Neutrophil (primary cell): Measurements from ENCODE around the gene SHE.
A peak's percentile ranks its signal among the peaks of the same experiment; 100 is the strongest.

ENCODE experiments used
- H3K27ac ChIP-seq: fragments of 200-600 bp; sonication (generic); 2 replicates; pipeline ENCODE4 v1.5.1; 2016; ENCODE audit warnings: mild to moderate bottlenecking, moderate library complexity
- H3K27me3 ChIP-seq: fragments of 200-600 bp; sonication (generic); 2 replicates; pipeline ENCODE4 v1.6.0; 2016; ENCODE audit warnings: mild to moderate bottlenecking
- H3K36me3 ChIP-seq: fragments of 200-600 bp; sonication (generic); 2 replicates; pipeline ENCODE4 v1.5.1; 2017
- H3K4me1 ChIP-seq, 2 experiments: fragments of 200-600 bp in 1 of 2; sonication (generic) in 1 of 2; 1 replicate in 1 of 2; 2 replicates in 1 of 2; pipeline versions ENCODE4 v1.5.1 to v1.6.1; 2013 to 2016; ENCODE audit warnings: low read depth in 1 of 2, low read length in 1 of 2, mild to moderate bottlenecking in 1 of 2, moderate library complexity in 1 of 2; ENCODE audit not compliant: control insufficient read depth in 1 of 2, insufficient read depth in 1 of 2
- H3K4me3 ChIP-seq, 2 experiments: fragments of 200-600 bp in 1 of 2; sonication (generic) in 1 of 2; 1 replicate in 1 of 2; 2 replicates in 1 of 2; pipeline ENCODE4 v1.5.1; 2013 to 2016; ENCODE audit warnings: low read depth in 1 of 2, low read length in 1 of 2, mild to moderate bottlenecking in 1 of 2, moderate library complexity in 1 of 2
- H3K9me3 ChIP-seq: fragments of 200-600 bp; sonication (generic); 2 replicates; pipeline ENCODE4 v1.5.1; 2016
- TF ChIP-seq, protein P1 (sequence below): fragments of 200-600 bp; sonication (generic); IDR thresholded peaks from 2 replicates; pipeline ENCODE4 v1.5.1; 2016; ENCODE audit warnings: antibody characterized with exemption

SHE gene

DNA sequence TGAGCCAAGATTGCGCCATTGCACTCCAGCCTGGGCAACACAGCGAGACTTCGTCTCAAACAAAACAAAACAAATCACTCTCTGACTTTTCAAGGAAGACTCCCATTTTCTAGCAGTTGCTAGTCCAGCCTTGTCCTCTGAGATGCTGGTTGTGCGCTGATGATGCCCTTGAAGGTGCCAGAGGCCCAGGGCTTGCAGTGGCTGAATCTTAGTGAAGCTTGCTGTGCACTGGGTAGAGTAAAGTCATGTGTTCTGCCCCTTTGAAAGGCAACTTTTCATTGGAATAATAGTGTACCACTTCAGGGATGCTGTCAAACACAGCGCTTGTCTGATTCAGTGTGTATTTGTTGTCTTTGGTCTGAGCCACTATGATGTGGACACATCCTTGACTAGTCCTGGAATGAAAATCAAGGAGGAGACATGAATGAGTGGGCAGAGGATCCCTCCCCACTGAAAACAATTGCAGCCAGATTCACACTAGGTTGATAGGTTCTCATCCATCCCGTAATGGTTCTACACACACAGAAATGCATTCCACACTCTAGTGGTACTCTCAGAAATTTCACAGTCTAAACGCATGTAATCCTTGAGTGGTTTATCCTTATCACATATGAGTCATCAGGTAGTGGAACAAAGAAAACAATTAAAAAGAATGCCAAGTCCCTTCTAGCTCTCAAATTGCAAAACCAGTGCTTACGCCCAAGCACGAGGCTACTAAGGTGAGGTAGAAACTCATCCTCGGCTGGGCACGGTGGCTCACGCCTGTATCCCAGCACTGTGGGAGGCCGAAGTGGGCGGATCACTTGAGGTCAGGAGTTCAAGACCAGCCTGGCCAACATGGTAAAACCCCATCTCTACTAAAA lies 18.0 kb downstream of the SHE start:
- H3K27ac ChIP-seq, result no peak overlapping the region
- no peak overlapping the region for H3K4me3 ChIP-seq
- H3K9me3 ChIP-seq, result no peaks in the 10 kb centered on the region
- H3K36me3 ChIP-seq, result no peaks in the 10 kb centered on the region
- TF ChIP-seq, protein P1, sequence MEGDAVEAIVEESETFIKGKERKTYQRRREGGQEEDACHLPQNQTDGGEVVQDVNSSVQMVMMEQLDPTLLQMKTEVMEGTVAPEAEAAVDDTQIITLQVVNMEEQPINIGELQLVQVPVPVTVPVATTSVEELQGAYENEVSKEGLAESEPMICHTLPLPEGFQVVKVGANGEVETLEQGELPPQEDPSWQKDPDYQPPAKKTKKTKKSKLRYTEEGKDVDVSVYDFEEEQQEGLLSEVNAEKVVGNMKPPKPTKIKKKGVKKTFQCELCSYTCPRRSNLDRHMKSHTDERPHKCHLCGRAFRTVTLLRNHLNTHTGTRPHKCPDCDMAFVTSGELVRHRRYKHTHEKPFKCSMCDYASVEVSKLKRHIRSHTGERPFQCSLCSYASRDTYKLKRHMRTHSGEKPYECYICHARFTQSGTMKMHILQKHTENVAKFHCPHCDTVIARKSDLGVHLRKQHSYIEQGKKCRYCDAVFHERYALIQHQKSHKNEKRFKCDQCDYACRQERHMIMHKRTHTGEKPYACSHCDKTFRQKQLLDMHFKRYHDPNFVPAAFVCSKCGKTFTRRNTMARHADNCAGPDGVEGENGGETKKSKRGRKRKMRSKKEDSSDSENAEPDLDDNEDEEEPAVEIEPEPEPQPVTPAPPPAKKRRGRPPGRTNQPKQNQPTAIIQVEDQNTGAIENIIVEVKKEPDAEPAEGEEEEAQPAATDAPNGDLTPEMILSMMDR, result no peak
- no peaks in the 10 kb centered on the region for H3K27me3 ChIP-seq
- H3K4me1 ChIP-seq, result peaks cover 30 to 34% of the 10 kb centered on the region in 2 experiments

DNA sequence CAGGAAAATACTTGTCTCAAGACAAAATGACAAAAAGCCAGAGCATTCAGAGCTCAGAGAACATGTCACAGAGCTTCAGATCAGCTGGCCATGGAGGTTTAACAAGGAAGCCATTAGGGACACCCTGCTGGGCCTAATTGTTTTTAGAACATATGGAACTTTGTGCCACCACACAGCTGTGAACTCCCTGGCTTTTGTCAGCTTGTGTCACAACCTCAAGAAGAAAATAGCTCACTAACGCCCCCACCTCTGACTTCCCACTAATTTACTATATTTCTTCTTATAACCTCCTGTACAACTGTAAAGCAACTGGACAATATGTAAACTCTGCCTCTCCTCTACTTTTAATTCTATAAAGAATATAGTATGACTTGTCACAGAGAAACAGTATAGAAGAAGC lies 21.2 kb downstream of the SHE start:
- no peaks in the 10 kb centered on the region for H3K36me3 ChIP-seq
- no peak overlapping the region for H3K4me3 ChIP-seq
- no peaks in the 10 kb centered on the region for H3K9me3 ChIP-seq
- no peak overlapping the region for H3K27ac ChIP-seq
- TF ChIP-seq, protein P1, result no peak
- H3K27me3 ChIP-seq, result no peaks in the 10 kb centered on the region
- H3K4me1 ChIP-seq, result peaks cover 36 to 48% of the 10 kb centered on the region in 2 experiments

DNA sequence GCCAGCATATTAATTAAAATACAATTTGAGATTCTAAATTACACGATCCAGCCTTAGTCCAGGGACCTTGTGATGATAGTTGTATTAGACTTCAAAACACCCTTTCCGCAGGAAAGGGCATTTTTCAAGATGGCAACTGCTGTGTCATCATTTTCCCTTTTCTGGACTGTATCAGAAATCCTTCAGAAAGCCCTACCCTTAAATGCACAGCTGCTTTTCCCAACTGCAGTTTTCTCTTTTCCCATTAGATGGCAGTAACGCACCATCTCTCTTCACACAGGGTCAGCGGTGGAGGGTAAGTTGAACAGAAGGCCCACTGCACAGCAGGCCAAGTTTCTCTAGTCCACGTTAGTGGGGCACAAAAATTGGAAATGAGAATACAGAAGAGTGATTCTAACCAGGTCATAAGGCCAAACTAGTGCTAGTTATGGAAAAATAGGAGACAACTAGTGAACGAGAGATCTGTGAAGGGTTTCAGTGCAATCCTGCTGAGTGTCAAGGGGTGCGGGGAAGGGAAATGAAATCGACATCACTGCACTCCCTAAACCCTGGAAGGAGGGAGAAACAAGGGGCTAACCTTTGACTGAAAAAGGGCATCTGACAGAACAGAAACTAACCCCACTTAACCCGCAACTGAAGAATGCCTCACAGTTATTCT lies 22.3 kb downstream of the SHE start:
- no peaks in the 10 kb centered on the region for H3K9me3 ChIP-seq
- peaks cover 24 to 40% of the 10 kb centered on the region in 2 experiments for H3K4me1 ChIP-seq
- H3K36me3 ChIP-seq, result no peaks in the 10 kb centered on the region
- H3K27me3 ChIP-seq, result no peaks in the 10 kb centered on the region
- H3K27ac ChIP-seq, result no peak overlapping the region
- no peak overlapping the region for H3K4me3 ChIP-seq
- TF ChIP-seq, protein P1, result peak; percentile 88

DNA sequence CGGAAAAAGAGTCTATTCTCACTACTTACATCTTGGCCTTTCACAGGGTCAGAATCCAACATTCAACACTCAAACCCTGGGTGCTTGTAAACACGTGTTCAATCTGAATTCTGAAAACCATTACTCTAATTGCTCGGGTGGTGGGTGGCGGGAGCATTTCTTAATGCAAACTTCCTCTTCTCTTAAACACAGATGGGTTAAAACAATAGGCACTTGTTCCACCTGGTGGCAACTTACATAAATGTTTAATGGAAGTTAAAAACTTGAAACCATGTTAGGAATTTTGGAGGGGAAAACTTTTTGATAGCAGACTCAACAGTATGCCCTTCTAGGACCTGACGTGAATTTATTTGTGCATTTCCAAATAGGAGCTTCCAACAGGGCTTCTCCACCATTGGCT lies 23.6 kb downstream of the SHE start:
- Histone ChIP-seq H3K9me3 (no peaks in the 10 kb centered on the region), H3K27me3 (no peaks in the 10 kb centered on the region), H3K4me1 (peaks cover 21 to 43% of the 10 kb centered on the region in 2 experiments), H3K4me3 (no peak overlapping the region), H3K36me3 (no peaks in the 10 kb centered on the region), H3K27ac (peak overlapping the region; percentile 63)
- TF ChIP-seq, protein P1, result peak; percentile 52

DNA sequence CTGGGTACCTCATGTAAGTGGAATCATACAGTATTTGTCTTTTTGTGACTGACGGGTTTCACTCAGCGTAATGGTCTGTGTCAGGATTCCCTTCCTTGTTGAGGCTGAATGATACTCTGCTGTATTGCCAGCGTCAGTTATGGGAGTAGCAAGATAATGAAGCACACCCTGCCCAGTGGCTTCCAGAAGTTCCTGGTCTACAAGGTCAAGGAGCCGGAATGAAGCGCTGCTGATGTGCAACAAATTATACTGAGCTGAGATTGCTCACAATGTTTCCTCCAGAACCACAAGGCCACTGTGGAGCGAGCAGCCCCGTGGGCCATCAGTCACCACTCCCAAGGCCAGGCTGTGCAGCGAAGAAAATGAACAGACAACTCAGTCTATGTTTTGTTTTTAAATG lies 24.2 kb downstream of the SHE start:
- no peaks in the 10 kb centered on the region for H3K36me3 ChIP-seq
- no peaks in the 10 kb centered on the region for H3K9me3 ChIP-seq
- H3K27me3 ChIP-seq, result no peaks in the 10 kb centered on the region
- TF ChIP-seq, protein P1, result no peak
- peak overlapping the region; percentile 63 for H3K27ac ChIP-seq
- peaks cover 21 to 43% of the 10 kb centered on the region in 2 experiments for H3K4me1 ChIP-seq
- H3K4me3 ChIP-seq, result no peak overlapping the region
